Omental fat pad (tissue), 4 donors: ENCODE data around the gene AVPR2. TPM values are rescaled to one million over a fixed set of nuclear protein-coding genes. Genes with fewer than 3 reads are reported as not detected.

Experiments used
- ATAC-seq: fragments of 150-250 bp; one replicate; pipeline ENCODE4 v1.9.1; 2016; ENCODE audit warnings: mild to moderate bottlenecking, moderate library complexity; ENCODE audit not compliant: low FRiP score
- DNase-seq: peaks from one replicate; pipeline ENCODE4 v3.0.0-alpha.2; 2019; ENCODE audit warnings: low spot score
- CTCF ChIP-seq, 3 donors: fragments of 450-650 bp; IDR thresholded peaks; one replicate each; pipeline ENCODE4 v1.5.1; 2016 to 2017; ENCODE audit warnings: antibody characterized with exemption in 3 of 3, mild to moderate bottlenecking in 3 of 3, moderate library complexity in 2 of 3
- total RNA-seq, 4 donors: library from RNA; depleted of rRNA; stranded (reverse); fragments of >200 nt; gene quantifications; one replicate each; pipeline ENCODE4 v1.1.0, GENCODE V29; 2016

The AVPR2 gene
- total RNA-seq, 4 donors from 2014 or later, result 0.74 to 22.7 (median 3.6) TPM

GRCh38 chrX:153931748-153932147 is 27.3 kb downstream of the AVPR2 start:
- no peak for TF ChIP-seq CTCF (IDR thresholded peaks at IDR 0.05)
- no peak for ATAC-seq

GRCh38 chrX:153932220-153932915 is 27.9 kb downstream of the AVPR2 start:
- ATAC-seq (no peak), DNase-seq (no peak)
- TF ChIP-seq CTCF (IDR thresholded peaks at IDR 0.05), result no peak

More at GRCh38 chrX:153931748-153932147, 27.3 kb downstream of the AVPR2 start:
- no peak for DNase-seq

GRCh38 chrX:153933748-153934147 is 29.3 kb downstream of the AVPR2 start:
- DNase-seq, result no peak
- no peak for ATAC-seq
- TF ChIP-seq CTCF (IDR thresholded peaks at IDR 0.05), result no peak

GRCh38 chrX:153934148-153934761 is 29.8 kb downstream of the AVPR2 start:
- ATAC-seq (peak; percentile 33), DNase-seq (no peak)

GRCh38 chrX:153934762-153935325 is 30.4 kb downstream of the AVPR2 start, which contains the start of gene NAA10:
NAA10 (minus strand) TSS chrX:153935037; CDS start chrX:153934904, 133 bp downstream.
- peak; percentile 96 for ATAC-seq
- DNase-seq, result no peak
- no peak for TF ChIP-seq CTCF (IDR thresholded peaks at IDR 0.05)

More at GRCh38 chrX:153934148-153934761, 29.8 kb downstream of the AVPR2 start:
- TF ChIP-seq CTCF (IDR thresholded peaks at IDR 0.05), result no peak

GRCh38 chrX:153935326-153935851 is 30.9 kb downstream of the AVPR2 start:
- no peak for TF ChIP-seq CTCF (IDR thresholded peaks at IDR 0.05)
- DNase-seq, result no peak
- ATAC-seq, result no peak
